GM19455 (cell line): Measurements from ENCODE around the gene SSC5D.

Experiments used
- ATAC-seq: cut with Tn5 transposase; IDR thresholded peaks from one replicate; pipeline ENCODE4 v1.9.1; 2021; ENCODE audit not compliant: unreplicated experiment

Gene SSC5D

DNA sequence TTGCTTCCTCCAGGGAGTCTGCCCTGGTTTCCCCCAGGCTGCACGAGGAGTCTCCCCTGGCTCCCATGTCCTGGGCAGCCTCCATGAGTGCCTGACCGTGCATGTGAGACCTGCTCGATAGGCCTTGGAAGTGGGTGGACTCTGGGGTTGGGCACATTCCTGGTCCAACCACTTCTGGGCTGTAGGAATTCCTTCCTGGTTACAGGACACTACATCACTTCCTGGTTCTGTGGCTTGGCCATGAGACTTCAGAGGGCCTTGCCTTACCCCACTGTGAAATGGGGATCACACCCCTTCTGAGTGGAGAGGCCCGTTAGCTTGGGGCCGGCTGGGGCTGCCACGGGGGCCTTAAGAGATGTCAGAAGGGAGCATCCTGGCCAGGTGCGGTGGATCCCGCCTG, 15.8 kb upstream of the SSC5D start:
- no peak for ATAC-seq

- ATAC-seq: no peak
Observed at GRCh38 chr19:55473225-55474012, 14.8 kb upstream of the SSC5D start.

- no peak for ATAC-seq
Observed at GRCh38 chr19:55474269-55475265, 13.7 kb upstream of the SSC5D start.

DNA sequence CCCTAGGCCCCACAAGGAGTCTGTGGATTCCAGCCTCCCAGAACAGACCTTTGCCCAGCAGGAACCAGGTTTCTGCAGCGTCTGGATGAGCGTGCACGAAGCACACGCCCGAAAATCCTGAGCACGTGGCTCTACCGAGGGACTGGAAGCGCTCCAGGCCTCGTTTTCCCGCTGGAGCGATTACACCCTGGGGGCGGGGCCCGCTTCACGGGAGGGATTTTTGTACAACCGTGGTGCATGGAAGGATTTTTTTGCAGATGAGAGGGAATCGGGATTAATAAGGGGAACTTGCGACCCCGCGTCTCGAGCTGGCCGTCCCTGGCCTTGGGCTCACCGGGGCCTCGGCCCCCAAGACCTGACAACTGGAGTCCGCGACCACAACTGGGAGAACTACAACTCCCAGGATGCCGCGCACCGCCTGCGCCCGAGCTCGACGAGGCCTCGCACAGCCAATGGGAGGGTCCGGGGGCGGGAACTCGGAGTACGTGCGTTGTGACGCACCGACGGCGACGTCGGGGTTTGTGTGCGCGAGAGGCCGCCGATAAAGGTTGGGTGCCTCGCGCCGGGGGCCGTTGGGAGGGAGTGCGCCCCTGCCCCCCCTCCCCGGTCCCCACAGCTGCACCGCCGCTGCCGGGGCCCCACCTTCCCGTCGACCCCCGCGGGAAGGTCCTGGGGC, 12.0 kb upstream of the SSC5D start, which contains the start of gene ZNF628:
Gene ZNF628 (plus strand): TSS at position 518 of the 676 bp plus-strand sequence. CDS start 3,294 bp downstream, outside the sequence.
- ATAC-seq: peak; percentile 81

GRCh38 chr19:55477905-55478304, 10.3 kb upstream of the SSC5D start:
- no peak for ATAC-seq

GRCh38 chr19:55478364-55478763, 9.9 kb upstream of the SSC5D start:
- ATAC-seq: no peak

DNA sequence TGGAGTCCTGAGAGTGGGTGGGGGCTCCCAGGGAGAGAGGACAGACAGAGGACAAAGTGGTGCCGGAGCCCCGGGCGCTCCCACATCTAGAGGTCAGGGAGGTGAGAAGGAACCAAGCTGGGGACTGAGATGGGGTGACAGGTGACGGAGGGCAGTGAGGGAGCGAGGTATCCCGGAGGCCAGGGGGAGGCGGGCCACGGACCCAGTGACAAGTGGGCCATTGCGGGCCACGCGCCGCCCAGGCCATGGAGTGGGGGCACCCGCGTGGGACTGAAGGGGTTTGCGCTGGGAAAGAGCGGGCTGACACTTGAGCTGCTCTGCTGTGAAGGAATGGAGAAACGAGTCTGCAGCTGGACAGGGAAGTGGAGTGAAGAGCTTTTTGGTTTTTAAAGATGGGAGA, 9.2 kb upstream of the SSC5D start:
- ATAC-seq: no peak

DNA sequence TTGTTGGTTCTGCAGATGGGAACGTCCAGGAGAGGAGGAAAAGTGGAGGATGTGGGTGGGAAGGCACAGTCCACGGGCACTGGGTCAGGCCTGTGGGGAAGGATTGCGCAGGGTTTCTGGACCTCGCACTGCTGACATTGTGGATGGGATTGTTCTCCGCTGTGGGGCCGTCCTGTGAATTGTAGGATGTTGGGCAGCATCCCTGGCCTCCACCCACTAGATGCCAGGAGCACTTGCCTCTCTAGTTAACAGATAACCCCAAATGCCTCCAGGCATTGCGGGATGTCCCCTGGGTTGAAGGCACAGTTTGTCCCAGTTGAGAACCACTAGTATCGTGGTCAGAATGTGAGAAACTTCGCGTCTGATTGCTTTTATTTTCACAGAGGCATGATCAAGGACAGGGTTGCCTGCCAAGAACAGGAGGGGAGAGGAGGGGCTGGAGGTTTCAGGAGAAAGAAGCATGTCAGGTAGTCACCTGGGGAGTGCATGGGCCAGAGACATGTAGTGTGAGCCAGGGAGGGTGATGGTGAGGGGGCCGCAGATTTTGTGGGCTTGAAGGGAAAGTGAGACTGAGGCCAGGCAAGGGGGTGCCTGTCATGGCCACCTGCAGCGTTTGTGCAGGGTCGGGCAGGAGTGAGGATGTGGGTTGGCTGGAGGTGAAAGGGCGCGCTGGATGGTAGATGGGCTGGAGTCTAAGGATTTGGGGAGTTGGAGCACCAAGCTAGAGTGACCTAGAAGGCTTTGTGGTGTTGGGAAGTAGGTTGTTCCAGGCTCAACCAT, 8.6 kb upstream of the SSC5D start:
- no peak for ATAC-seq

- ATAC-seq: no peak
Observed at GRCh38 chr19:55481148-55481793, 7.0 kb upstream of the SSC5D start.

DNA sequence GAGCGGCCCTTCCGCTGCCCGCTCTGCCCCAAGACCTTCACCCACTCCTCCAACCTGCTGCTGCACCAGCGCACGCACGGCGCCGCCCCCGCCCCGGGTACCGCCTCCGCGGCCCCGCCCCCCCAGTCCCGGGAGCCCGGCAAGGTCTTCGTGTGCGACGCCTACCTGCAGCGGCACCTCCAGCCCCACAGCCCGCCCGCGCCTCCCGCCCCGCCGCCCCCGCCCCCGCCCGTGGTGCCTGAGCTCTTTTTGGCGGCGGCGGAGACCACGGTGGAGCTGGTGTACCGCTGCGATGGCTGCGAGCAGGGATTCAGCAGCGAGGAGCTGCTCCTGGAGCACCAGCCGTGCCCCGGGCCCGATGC, 6.5 kb upstream of the SSC5D start:
- ATAC-seq: no peak

- ATAC-seq: no peak
Observed at GRCh38 chr19:55482156-55482961, 5.9 kb upstream of the SSC5D start.

- no peak for ATAC-seq
Observed at GRCh38 chr19:55482967-55483705, 5.1 kb upstream of the SSC5D start.

DNA sequence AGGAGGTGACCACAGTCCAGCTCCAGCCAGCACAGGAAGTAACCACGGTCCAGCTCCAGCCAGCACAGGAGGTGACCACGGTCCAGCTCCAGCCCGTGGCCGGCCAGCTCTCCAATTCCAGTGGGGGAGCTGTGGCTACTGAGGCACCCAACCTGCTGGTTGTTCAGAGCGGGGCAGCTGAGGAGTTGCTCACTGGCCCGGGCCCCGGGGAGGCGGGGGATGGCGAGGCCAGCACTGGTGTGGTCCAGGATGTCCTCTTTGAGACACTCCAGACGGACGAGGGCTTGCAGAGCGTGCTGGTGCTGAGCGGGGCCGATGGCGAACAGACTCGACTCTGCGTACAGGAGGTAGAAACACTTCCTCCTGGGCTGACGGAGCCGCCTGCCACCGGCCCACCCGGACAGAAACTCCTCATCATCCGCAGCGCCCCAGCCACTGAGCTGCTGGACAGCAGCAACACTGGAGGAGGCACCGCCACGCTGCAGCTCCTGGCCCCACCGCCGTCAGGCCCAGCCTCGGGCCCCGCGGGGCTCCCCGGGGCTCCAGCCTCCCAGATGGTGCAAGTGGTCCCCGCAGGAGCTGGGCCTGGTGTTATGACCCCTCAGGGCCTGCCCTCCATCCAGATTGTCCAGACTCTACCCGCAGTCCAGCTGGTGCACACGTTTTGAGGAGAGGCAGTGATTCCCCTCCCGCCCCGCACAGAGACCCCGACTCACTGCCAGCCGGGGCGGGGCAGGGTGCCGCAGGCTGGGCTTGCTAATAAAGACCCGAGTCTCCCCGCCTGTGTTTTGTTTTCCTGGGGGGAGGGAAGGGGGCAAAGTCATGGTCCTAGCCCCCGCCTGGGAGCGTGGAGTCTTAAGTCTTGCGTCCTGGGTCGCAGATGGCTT, 4.3 kb upstream of the SSC5D start:
- ATAC-seq: no peak

- no peak for ATAC-seq
Observed at GRCh38 chr19:55484593-55485438, 3.4 kb upstream of the SSC5D start, which contains the start of gene NAT14. TSS of gene NAT14 (plus strand) at chr19:55485188. CDS start at chr19:55485709, 521 bp downstream.

GRCh38 chr19:55485439-55486011, 2.7 kb upstream of the SSC5D start:
- no peak for ATAC-seq
